Endothelial cell of umbilical vein (primary cell): ENCODE measurements around the gene FCF1. TPM values are rescaled to one million over a fixed set of nuclear protein-coding genes. Genes with fewer than 3 reads are reported as not detected.

ENCODE experiments used
- BruUV-seq: library from RNA; stranded (reverse); fragments of 400-500 nt; replicated peaks from 2 replicates; lab custom pipeline; 2021; lab: Mats Ljungman, UMichigan
- CTCF ChIA-PET: fragments of 300-600, 350-600 bp; sonication (Branson Sonifier 250); formaldehyde crosslinking; loops from one replicate; lab custom pipeline; 2021; ENCODE audit warnings: antibody characterized with exemption, inconsistent platforms; lab: Charles Lee
- POLR2A ChIA-PET: fragments of 300-600, 350-600 bp; sonication (Branson Sonifier 250); formaldehyde crosslinking; loops from one replicate; lab custom pipeline; 2021; ENCODE audit warnings: antibody characterized with exemption, inconsistent platforms; lab: Charles Lee
- DNase-seq: peaks from one replicate; pipeline ENCODE4 v3.0.0-alpha.2; 2011; ENCODE audit warnings: low read depth, low spot score
- FAIRE-seq: peaks from 2 replicates; lab custom pipeline; 2011; peaks lifted over from hg19 to GRCh38; lab: Jason Lieb, UNC
- H2AFZ ChIP-seq: 2 replicates; pipeline ENCODE4 v1.6.0; 2012; ENCODE audit warnings: low read depth, low read length, control low read depth, inconsistent platforms
- H3K27ac ChIP-seq: 2 replicates; pipeline ENCODE4 v1.5.1; 2011; ENCODE audit warnings: low read depth, mild to moderate bottlenecking, control low read depth, low read length, moderate library complexity; ENCODE audit not compliant: insufficient read depth
- H3K27me3 ChIP-seq, 2 experiments: 2 replicates each; pipeline versions ENCODE4 v1.6.0 to v1.6.1; 2011; ENCODE audit warnings: low read length in 2 of 2, mixed read lengths in 1 of 2; ENCODE audit not compliant: control insufficient read depth in 2 of 2, insufficient read depth in 2 of 2
- H3K36me3 ChIP-seq, 2 experiments: 2 replicates in 1 of 2; 3 replicates in 1 of 2; pipeline ENCODE4 v1.5.1; 2011; ENCODE audit warnings: low read length in 2 of 2, mild to moderate bottlenecking in 1 of 2, moderate library complexity in 1 of 2; ENCODE audit not compliant: control insufficient read depth in 2 of 2, insufficient read depth in 2 of 2; ENCODE audit errors: extremely low read depth in 1 of 2
- H3K4me1 ChIP-seq: 3 replicates; pipeline ENCODE4 v1.5.1; 2011; ENCODE audit warnings: mild to moderate bottlenecking, low read length; ENCODE audit not compliant: control insufficient read depth, insufficient read depth; ENCODE audit errors: extremely low read depth
- H3K4me2 ChIP-seq: 2 replicates; pipeline ENCODE4 v1.6.1; 2011; ENCODE audit warnings: low read length, control low read depth, mixed read lengths; ENCODE audit not compliant: insufficient read depth
- H3K4me3 ChIP-seq, 3 experiments: fragments of 200-600 bp in 1 of 3; sonication (generic), shearing (Covaris generic) in 1 of 3; replicated peaks in 1 of 3; 2 replicates each; pipeline ENCODE4 v1.5.1; 2011 to 2016; ENCODE audit warnings: control low read depth in 3 of 3, low read length in 3 of 3, mild to moderate bottlenecking in 2 of 3, inconsistent platforms in 1 of 3, low read depth in 1 of 3, moderate library complexity in 1 of 3; ENCODE audit not compliant: insufficient read depth in 1 of 3
- H3K79me2 ChIP-seq: 2 replicates; pipeline ENCODE4 v1.6.0; 2012; ENCODE audit warnings: low read length, inconsistent platforms; ENCODE audit not compliant: control insufficient read depth, insufficient read depth
- H3K9ac ChIP-seq: replicated peaks from 2 replicates; pipeline ENCODE3; 2011; ENCODE audit warnings: low read length, control low read depth; ENCODE audit not compliant: insufficient read depth; ENCODE audit errors: extremely low read depth
- H3K9me1 ChIP-seq: replicated peaks from 3 replicates; pipeline ENCODE4 v1.6.0; 2011; ENCODE audit warnings: mild to moderate bottlenecking, low read length; ENCODE audit not compliant: control insufficient read depth, insufficient read depth; ENCODE audit errors: extremely low read depth
- H3K9me3 ChIP-seq: replicated peaks from 2 replicates; pipeline ENCODE4 v1.5.1; 2012; ENCODE audit warnings: low read length, inconsistent platforms; ENCODE audit not compliant: control insufficient read depth, insufficient read depth
- H4K20me1 ChIP-seq: replicated peaks from 2 replicates; pipeline ENCODE3; 2011; ENCODE audit warnings: mild to moderate bottlenecking, low read length; ENCODE audit not compliant: control insufficient read depth, insufficient read depth; ENCODE audit errors: extremely low read depth
- EZH2 ChIP-seq: IDR thresholded peaks from 2 replicates; pipeline ENCODE4 v1.6.1; 2012; ENCODE audit warnings: borderline replicate concordance, low read depth, mild to moderate bottlenecking, moderate library complexity, low read length, inconsistent platforms; ENCODE audit not compliant: severe bottlenecking
- FOS ChIP-seq: IDR thresholded peaks from 2 replicates; pipeline ENCODE4 v1.6.1; 2011; ENCODE audit warnings: mild to moderate bottlenecking, low read length, moderate library complexity, borderline replicate concordance; ENCODE audit not compliant: insufficient read depth
- GATA2 ChIP-seq: IDR thresholded peaks from 2 replicates; pipeline ENCODE4 v1.7.0; 2011; ENCODE audit warnings: low read depth, mild to moderate bottlenecking, moderate library complexity, mixed read lengths, low read length; ENCODE audit not compliant: insufficient read length, insufficient read depth
- JUN ChIP-seq: IDR thresholded peaks from 2 replicates; pipeline ENCODE4 v1.6.1; 2011; ENCODE audit warnings: borderline replicate concordance, low read depth; ENCODE audit not compliant: insufficient read length, insufficient read depth
- MYC ChIP-seq: IDR thresholded peaks from one replicate; pipeline ENCODE4 v1.6.1; 2011; ENCODE audit warnings: mild to moderate bottlenecking, low read depth, low read length
- POLR2A ChIP-seq: IDR thresholded peaks from 2 replicates; pipeline ENCODE4 v1.6.1; 2012; ENCODE audit warnings: low read depth, mild to moderate bottlenecking, control low read depth, low read length
- POLR2AphosphoS5 ChIP-seq: IDR thresholded peaks from 2 replicates; pipeline ENCODE4 v1.6.1; 2012; ENCODE audit warnings: low read depth, mild to moderate bottlenecking, control low read depth, low read length, moderate library complexity; ENCODE audit not compliant: insufficient read depth
- dilution Hi-C: fragments of 300-500 bp; cut with MboI; formaldehyde crosslinking; loops from one replicate; pipeline ENCODE4 v1.15.0; 2019; ENCODE audit warnings: low sequenced_read_pairs; ENCODE audit not compliant: extremely low pct_ligation_motif_present
- intact Hi-C: fragments of 100-400 bp; cut with micrococcal nuclease; formaldehyde crosslinking; loops from one replicate; pipeline ENCODE4 v1.10.0; 2022
- polyA plus RNA-seq, 4 experiments: library from polyadenylated mRNA; depleted of rRNA in 3 of 4; stranded (reverse) in 3 of 4; unstranded in 1 of 4; fragments of >200 nt; gene quantifications; 2 replicates each; pipeline versions ENCODE4 v1.2.1 to v1.2.3, GENCODE V29; 2011 to 2012; ENCODE audit warnings: missing spikeins in 1 of 4
- total RNA-seq: library from RNA; stranded (reverse); gene quantifications from 2 replicates; pipeline ENCODE4 v1.2.3, GENCODE V29; 2021
- TF ChIP-seq, protein P1 (sequence below): IDR thresholded peaks from 2 replicates; pipeline ENCODE4 v1.6.1; 2011; ENCODE audit not compliant: insufficient read depth, insufficient read length
- TF ChIP-seq, protein P2 (sequence below), 2 donors: IDR thresholded peaks; 1 replicate in 1 of 2; 2 replicates in 1 of 2; pipeline ENCODE4 v1.5.1; 2011; ENCODE audit warnings: low read length in 2 of 2, mild to moderate bottlenecking in 2 of 2, moderate library complexity in 2 of 2, control low read depth in 1 of 2, inconsistent platforms in 1 of 2, low read depth in 1 of 2; ENCODE audit not compliant: insufficient read depth in 1 of 2; ENCODE audit errors: extremely low read depth in 1 of 2

FCF1 gene
- total and polyA plus RNA-seq, 2 donors (not counting 3 experiments of a cell fraction or from before 2014, with no cell fraction given) = 26.2 to 58.2 TPM

DNA sequence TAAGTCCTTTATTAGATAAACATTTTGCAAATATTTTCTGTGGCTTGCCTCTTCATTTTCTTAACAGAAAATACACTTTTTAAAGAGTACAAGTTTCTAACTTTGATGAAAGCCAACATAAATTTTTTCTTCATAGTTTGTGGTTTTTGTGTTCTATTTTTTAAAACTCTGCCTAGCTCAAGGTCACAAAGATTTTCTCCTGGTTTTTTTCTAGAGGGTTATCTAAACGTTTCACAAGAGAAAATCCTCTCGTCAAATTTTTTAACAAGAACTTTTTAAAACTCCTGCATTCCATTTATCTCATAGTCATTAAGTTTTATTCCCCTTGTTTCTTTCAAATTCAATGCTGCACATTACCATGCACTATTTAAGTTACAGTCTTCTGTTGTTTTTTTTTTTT lies 8.3 kb upstream of the FCF1 start:
- ChIA-PET CTCF (interaction anchor here (0.5 to 3.7 kb wide), 3 partner anchors 9 to 95 kb away, joined by 3 to 17 read pairs (median 3); no protein-coding TSS in a partner anchor), POLR2A (no interaction called here)
- TF ChIP-seq, protein P1, sequence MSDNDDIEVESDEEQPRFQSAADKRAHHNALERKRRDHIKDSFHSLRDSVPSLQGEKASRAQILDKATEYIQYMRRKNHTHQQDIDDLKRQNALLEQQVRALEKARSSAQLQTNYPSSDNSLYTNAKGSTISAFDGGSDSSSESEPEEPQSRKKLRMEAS = no peak
- TF ChIP-seq EZH2 (no peak), POLR2A (no peak), POLR2AphosphoS5 (no peak), GATA2 (no peak), JUN (no peak), MYC (no peak), FOS (no peak)
- TF ChIP-seq, protein P2, sequence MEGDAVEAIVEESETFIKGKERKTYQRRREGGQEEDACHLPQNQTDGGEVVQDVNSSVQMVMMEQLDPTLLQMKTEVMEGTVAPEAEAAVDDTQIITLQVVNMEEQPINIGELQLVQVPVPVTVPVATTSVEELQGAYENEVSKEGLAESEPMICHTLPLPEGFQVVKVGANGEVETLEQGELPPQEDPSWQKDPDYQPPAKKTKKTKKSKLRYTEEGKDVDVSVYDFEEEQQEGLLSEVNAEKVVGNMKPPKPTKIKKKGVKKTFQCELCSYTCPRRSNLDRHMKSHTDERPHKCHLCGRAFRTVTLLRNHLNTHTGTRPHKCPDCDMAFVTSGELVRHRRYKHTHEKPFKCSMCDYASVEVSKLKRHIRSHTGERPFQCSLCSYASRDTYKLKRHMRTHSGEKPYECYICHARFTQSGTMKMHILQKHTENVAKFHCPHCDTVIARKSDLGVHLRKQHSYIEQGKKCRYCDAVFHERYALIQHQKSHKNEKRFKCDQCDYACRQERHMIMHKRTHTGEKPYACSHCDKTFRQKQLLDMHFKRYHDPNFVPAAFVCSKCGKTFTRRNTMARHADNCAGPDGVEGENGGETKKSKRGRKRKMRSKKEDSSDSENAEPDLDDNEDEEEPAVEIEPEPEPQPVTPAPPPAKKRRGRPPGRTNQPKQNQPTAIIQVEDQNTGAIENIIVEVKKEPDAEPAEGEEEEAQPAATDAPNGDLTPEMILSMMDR (IDR thresholded peaks at IDR 0.05; ENCODE audit: extremely low read depth in 1 of 2, insufficient read depth in 1 of 2, low read depth in 1 of 2, low read length in 2 of 2) = no peak

More for the DNA sequence above, 8.3 kb upstream of the FCF1 start:
- no peaks in the 10 kb centered on the region for H3K9me3 ChIP-seq
- no peaks in the 10 kb centered on the region for H3K4me1 ChIP-seq
- peaks cover 88% of the 10 kb centered on the region for H3K79me2 ChIP-seq
- H2AFZ ChIP-seq = no peak overlapping the region
- H3K4me3 ChIP-seq = no peak overlapping the region
- H3K9ac ChIP-seq = no peak overlapping the region
- DNase-seq (no peak), FAIRE-seq (no peak)
- H3K36me3 ChIP-seq = peaks cover 0 to 2% of the 10 kb centered on the region in 2 experiments
- H3K27me3 ChIP-seq = no peaks in the 10 kb centered on the region
- intact Hi-C loops (no loop called here), dilution Hi-C loops (no loop called here)
- H3K4me2 ChIP-seq = no peak overlapping the region
- peaks cover under 1% of the 10 kb centered on the region for H4K20me1 ChIP-seq
- H3K27ac ChIP-seq = no peak overlapping the region
- no peaks in the 10 kb centered on the region for H3K9me1 ChIP-seq
- BruUV-seq = no TSS peak
